GM18508 (cell line): ENCODE results near the gene AASDH.

Source experiments
- ATAC-seq: cut with Tn5 transposase; IDR thresholded peaks from one replicate; pipeline ENCODE4 v1.9.1; 2021; ENCODE audit warnings: moderate number of reproducible peaks; ENCODE audit not compliant: insufficient read depth, unreplicated experiment

The AASDH gene, protein sequence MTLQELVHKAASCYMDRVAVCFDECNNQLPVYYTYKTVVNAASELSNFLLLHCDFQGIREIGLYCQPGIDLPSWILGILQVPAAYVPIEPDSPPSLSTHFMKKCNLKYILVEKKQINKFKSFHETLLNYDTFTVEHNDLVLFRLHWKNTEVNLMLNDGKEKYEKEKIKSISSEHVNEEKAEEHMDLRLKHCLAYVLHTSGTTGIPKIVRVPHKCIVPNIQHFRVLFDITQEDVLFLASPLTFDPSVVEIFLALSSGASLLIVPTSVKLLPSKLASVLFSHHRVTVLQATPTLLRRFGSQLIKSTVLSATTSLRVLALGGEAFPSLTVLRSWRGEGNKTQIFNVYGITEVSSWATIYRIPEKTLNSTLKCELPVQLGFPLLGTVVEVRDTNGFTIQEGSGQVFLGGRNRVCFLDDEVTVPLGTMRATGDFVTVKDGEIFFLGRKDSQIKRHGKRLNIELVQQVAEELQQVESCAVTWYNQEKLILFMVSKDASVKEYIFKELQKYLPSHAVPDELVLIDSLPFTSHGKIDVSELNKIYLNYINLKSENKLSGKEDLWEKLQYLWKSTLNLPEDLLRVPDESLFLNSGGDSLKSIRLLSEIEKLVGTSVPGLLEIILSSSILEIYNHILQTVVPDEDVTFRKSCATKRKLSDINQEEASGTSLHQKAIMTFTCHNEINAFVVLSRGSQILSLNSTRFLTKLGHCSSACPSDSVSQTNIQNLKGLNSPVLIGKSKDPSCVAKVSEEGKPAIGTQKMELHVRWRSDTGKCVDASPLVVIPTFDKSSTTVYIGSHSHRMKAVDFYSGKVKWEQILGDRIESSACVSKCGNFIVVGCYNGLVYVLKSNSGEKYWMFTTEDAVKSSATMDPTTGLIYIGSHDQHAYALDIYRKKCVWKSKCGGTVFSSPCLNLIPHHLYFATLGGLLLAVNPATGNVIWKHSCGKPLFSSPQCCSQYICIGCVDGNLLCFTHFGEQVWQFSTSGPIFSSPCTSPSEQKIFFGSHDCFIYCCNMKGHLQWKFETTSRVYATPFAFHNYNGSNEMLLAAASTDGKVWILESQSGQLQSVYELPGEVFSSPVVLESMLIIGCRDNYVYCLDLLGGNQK

DNA sequence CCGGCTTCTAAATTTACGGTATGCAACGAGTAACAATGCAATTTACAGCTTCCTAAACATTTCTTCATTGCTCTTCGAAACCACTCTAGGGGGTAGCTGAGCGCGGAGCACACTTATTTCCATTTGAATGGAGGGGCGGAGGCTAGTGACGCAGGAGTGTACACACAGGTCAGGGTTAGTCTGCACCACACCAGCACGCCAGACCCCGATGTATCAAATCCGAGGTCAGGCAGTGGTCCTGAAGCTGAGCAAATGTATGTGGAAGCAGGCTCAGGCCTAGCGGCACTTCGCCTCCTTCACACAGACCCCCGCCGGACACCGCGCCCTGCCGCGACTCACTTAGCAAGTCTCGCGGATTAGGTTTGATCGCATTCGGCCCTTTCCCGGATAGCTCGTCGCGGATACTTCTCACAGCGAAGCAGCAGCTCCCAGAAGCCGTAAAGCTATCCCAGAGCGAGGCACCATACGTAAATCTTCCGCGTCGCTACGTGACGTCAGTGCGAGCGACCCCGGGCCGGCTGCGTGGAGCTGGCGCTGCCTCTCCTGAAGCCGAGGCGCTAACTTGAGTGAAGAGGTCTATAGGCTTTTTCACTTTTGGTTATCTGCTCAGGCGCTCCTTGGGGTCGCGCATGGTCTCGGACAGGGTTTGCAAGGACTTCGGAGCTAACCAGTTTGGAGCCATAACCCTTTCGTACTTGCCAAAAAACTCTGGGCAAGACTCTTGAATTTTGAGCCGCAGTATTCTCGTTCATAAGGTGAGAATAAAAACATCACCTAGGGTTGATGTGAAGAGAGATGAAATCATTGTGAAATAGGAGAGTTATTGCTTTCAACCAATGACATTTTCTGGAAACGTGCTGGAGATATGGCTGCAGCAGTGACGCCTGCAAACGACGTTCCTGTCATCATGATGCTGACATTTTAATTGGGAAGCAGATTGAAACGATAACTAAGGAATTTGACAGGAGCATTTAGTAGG lies at the start of gene AASDH:
Gene AASDH (minus strand): TSS at position 469 of the 979 bp plus-strand sequence. CDS start 3,192 bp downstream, outside the sequence.
- peak; percentile 88 for ATAC-seq

- ATAC-seq = peak; percentile 56
Observed at GRCh38 chr4:56435140-56435926, 48.0 kb upstream of the AASDH start, which contains the start of gene PPAT. PPAT (minus strand) TSS chr4:56435615; CDS start chr4:56435477, 138 bp downstream.

DNA sequence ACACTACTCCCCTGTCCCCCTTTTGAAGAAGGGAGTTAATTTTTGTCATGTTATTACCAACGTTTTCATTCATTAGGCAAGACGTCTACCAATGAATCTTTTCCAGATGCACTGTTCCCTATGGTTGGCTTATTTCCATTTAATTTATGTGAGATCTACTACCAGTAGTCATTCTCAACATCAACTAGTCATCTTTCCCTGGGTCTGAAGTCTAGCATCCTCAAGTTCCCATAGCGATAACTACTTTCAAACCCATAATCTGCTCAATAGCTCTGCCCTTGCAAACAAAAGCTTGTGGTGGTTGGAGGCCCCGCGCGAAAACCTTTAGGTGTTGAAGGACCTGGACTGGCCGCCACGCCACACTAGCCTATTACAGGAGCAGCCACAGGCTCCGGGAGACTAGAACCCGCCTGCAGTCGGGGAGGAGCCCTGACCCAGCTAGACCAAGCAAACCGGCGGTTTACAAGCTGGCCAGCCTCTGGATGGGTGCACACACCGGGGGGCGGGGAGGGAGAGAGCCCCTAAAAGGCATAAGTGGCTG lies 47.4 kb upstream of the AASDH start:
- no peak for ATAC-seq

DNA sequence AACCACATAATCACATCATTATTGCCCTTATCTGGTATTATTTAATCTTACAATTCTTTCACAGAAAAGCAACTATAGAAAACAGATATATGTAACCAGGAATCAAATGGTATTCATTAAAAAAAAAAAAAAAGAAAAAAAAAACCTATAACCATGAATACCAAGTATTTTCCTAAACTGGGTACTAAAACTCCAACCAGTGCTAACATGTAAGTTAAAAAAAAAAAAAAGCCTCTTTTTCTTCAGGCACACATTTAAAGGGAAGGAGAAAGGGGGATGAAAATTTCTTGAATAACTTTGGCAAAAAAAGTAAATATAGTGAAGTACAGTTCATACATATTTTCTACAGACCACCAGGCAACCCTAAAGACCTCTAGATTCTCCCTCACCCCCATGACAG lies 46.0 kb upstream of the AASDH start:
- no peak for ATAC-seq

DNA sequence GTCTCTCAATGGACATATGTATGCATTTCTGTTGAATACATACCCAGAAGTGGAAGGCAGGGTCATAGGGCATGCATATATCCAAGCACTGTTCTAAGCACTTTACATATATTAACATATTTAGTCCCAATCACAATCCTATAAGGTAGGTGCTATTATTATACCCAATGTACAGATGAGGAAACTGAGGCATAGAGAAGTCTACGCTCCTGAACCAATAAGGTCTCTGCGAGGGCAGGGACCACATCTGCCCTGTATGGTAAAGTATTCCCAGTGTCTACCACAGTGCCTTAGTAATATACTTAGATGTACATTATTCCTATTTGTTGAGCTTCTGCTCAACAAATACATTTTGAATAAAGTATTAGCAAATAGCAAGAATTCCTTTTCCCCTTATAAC lies 42.9 kb upstream of the AASDH start:
- no peak for ATAC-seq

GRCh38 chr4:56427179-56427578 lies 39.9 kb upstream of the AASDH start:
- no peak for ATAC-seq

GRCh38 chr4:56426273-56426672 lies 39.0 kb upstream of the AASDH start:
- ATAC-seq = no peak

DNA sequence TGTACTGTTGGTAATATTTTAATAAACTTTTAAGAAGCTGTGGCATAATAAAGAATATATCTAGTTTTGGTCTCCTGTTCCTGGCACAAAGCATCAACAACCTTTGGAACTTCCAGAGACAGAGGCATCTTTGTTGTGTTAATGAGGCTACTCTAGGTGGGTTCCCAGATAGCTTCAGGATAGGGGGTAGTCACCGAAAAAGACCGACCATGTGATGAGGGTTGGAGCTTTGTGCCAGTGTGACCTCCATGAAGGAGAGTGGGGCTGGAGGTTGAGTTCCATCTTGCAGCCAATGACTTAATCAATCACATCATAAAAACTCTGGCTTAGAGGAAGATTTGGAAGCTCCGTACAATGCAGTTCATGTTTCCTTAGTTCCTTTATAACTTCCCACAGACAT lies 38.2 kb upstream of the AASDH start:
- ATAC-seq = no peak

DNA sequence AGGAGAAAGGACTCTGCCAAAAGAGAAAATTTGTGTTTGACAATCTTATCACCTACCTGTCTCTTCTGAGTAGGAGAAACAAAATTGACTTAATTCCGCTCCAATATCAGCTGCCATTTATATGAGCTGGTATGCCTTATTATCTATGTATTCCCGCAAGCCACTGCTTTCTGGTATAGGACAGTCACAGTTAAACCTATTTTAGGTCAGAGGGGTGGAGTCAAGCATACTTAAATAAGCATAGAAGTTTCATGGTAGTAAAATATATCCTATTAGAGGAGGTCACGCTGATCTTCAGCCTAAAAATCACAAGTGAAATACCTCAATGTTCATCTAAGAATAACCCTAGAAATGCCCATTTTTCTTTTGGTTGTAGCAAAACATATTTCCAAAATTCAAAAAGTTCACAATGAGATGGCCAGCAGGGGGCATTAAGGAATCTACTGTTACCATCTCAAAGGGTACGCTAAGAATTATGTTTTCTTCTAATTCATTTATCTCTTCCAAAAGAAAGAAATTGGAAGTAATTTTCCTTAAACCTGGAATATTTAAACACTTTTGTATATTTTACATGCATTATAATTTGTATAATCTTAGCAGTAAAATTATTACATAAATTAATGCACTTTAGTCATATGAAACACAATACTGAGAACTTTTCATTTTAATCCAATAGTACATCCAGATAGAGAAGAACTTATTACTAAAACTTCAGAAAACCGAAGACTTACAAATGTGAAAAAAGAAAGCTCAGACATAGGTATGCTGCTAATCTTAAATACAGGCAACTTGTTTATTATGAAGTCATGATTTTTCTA lies 37.6 kb upstream of the AASDH start:
- ATAC-seq = no peak

- ATAC-seq = no peak
Observed at GRCh38 chr4:56424176-56424575, 36.9 kb upstream of the AASDH start.

DNA sequence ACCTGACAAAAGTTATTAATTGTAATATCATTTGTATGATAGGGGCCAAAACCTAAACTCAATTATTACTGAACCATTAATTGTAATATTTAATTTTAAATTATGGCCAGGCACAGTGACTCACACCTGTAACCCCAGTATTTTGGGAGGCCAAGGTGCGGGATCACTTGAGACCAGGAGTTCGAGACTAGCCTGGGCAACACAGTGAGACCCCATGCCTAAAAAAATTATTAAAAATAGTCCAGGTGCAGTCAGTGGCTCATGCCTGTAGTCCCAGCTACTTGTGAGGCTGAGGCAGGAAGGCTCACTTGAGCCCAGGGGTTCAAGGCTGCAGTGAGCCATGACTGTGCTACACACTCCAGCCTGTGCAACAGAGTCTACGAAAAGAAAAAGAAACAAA lies 30.1 kb upstream of the AASDH start:
- ATAC-seq = no peak

- ATAC-seq = no peak
Observed at GRCh38 chr4:56416349-56416748, 29.1 kb upstream of the AASDH start.

- ATAC-seq = no peak
Observed at GRCh38 chr4:56414135-56414670, 26.9 kb upstream of the AASDH start.

DNA sequence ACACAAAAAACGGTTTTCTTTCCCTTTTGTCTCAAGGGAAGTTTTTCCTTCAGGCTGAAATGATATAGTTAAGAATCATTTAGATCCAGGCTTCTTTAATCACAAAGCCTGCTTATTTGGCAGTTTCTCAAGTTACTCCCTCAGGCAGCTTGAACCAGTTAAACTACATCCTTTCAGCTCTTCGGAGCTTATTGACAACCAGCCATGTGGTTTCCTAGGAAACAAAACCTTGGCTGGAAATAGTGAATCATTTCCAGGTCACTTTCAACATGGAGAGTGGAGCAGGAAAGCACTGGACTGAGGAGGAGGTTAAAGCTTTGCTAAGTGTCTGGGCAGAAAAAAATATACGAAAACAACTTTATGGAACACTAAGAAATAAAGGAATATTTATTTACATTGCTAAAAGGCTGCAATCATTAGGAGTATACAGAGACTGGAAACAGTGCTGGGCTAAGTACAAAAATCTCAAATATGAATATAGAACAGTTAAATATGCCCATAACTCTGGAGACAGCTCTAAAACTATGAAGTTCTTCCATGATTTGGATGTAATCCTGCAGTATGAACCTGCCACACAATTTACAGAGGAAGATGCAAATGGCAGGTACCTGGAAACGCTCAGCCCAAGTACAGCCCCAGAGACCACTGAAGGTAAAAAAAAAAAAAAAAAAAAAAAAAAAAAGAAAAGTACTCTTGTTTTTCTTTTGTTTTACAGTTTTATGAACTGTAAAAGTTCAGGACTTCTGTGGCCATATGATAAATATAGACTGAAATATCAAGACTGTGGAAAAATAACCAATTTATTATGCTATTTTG lies 23.2 kb upstream of the AASDH start:
- ATAC-seq = no peak

DNA sequence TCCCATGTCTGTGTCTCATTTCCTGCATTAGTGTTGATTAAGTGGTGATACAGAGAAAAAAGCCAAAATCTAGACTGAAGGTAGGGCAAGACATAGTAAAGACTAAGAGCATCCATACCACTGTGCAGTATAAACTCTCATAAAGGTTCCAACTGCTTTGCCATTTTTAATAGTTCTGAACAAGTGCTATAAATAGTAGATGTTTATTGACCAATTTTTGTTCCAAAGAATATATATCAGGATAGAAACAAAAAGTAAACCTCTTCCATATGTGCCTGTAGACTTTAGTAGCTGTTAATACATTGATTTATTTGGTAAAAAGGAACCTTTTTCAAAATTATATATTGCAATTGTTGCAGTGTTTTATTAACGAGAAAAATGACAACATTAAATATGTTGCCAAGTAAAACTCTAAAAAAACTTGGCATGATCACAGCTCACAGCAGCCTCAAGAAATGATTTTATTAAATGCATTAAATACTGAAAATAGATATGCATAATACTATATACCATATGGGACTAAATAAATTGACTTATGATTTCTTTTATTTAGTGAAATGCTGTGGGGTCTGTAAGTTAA lies 22.3 kb upstream of the AASDH start:
- no peak for ATAC-seq

DNA sequence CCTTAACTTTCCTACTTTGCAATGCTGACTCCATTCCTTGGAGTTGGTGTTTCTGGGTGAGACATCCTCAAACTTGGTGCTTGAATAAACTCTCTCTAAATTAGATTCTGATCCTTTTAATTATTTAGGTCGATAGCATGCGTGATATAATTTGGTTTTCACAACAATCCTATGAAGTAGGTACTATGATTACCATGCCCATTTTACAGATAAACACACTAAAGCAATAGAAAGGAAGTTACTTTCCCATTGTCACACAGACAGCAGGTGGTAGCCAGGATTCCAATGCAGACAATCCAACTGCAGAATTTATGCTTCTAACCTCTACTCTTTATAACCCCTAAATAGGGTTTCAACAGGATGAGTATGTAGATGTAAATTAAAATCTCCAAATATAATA lies 21.7 kb upstream of the AASDH start:
- ATAC-seq = no peak
